Measurements from ENCODE around the gene PRDM9. TPM values are rescaled to one million over a fixed set of nuclear protein-coding genes. Genes with fewer than 3 reads are reported as not detected.

The PRDM9 gene
- total RNA-seq, 1 experiment from 2014 or later: not detected

DNA sequence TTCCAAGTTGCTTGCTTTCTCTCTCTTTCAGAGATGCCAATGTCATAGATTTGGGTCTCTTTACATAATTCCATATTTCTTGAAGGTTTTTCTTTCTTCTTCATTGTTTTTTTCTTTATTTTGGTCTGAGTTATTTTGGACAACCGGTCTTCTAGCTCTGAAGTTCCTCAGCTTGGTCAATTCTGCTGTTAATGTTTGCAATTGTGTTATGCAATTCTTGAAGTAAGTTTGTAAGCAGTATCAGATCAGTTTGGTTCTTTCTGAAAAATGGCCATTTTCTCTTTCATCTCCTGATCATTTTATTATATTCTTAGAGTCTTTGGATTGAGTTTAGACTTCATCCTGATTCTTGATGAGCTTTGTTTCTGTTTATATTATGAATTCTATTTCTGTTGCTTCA lies 16.4 kb upstream of the PRDM9 start:
- H4K20me1 ChIP-seq (ENCODE audit: control insufficient read depth, insufficient read depth, insufficient read length): no peaks in the 10 kb centered on the region
- H3K27me3 ChIP-seq (ENCODE audit: insufficient read depth, low read length): no peaks in the 10 kb centered on the region
- no peak overlapping the region for H4K5ac ChIP-seq (ENCODE audit: insufficient read length, low read depth, low read length)
- Mint-ChIP-seq H3K36me3 (ENCODE audit: insufficient read depth in 1 of 3, low read depth in 3 of 3) (peaks cover 0 to 5% (median 0%) of the 10 kb centered on the region in 3 experiments; a peak in 1 of 7 replicates), H3K4me1 (no peaks in the 10 kb centered on the region), H3K4me3 (no peak overlapping the region), H3K27ac (no peak overlapping the region), H3K9me3 (peaks cover 5 to 10% of the 10 kb centered on the region in 2 experiments; a peak in 3 of 5 replicates), H3K27me3 (ENCODE audit: low read depth) (no peaks in the 10 kb centered on the region; the same call in none of the 2 replicates)
- no peak overlapping the region for H4K8ac ChIP-seq (replicated peaks; ENCODE audit: insufficient read length, low read depth, low read length)
- no peak overlapping the region for H2BK20ac ChIP-seq (ENCODE audit: low read depth, low read length, poor library complexity, severe bottlenecking)
- H2AK5ac ChIP-seq (ENCODE audit: insufficient read length, low read length): no peak overlapping the region
- H3K14ac ChIP-seq (ENCODE audit: insufficient read depth, low read length): no peak overlapping the region
- H3K27ac ChIP-seq (ENCODE audit: insufficient read length, low read depth, low read length): no peak overlapping the region
- no peaks in the 10 kb centered on the region for H3K79me2 ChIP-seq (ENCODE audit: insufficient read depth, low read length)
- H3K4ac ChIP-seq (ENCODE audit: low read depth, low read length): no peak overlapping the region
- H3K9ac ChIP-seq (ENCODE audit: extremely low read depth, insufficient read length, low read length): no peak overlapping the region
- H3K79me1 ChIP-seq (ENCODE audit: insufficient read depth, low read depth, low read length, poor library complexity, severe bottlenecking): no peaks in the 10 kb centered on the region
- H2AFZ ChIP-seq (ENCODE audit: low read length): no peak overlapping the region
- H3K4me2 ChIP-seq (ENCODE audit: insufficient read depth, insufficient read length, low read length): no peak overlapping the region
- no peak overlapping the region for H3K23ac ChIP-seq (ENCODE audit: insufficient read length, low read depth, low read length)
- no peak overlapping the region for H2BK120ac ChIP-seq (ENCODE audit: low read depth, low read length, poor library complexity, severe bottlenecking)
- no peak overlapping the region for H2BK15ac ChIP-seq (ENCODE audit: low read depth, low read length)
- H3K56ac ChIP-seq (ENCODE audit: insufficient read length, low read depth, low read length): no peak overlapping the region
- H3T11ph ChIP-seq (ENCODE audit: low read length): no peak overlapping the region
- no peak overlapping the region for H2BK5ac ChIP-seq (ENCODE audit: insufficient read length, low read length)
- H3K9me3 ChIP-seq (ENCODE audit: control insufficient read depth, low read depth, low read length): no peaks in the 10 kb centered on the region
- H2BK12ac ChIP-seq (ENCODE audit: insufficient read length, low read depth, low read length): no peak overlapping the region
- no peak overlapping the region for H3K18ac ChIP-seq (ENCODE audit: insufficient read length, low read depth, low read length)
- TF ChIP-seq, protein P1, sequence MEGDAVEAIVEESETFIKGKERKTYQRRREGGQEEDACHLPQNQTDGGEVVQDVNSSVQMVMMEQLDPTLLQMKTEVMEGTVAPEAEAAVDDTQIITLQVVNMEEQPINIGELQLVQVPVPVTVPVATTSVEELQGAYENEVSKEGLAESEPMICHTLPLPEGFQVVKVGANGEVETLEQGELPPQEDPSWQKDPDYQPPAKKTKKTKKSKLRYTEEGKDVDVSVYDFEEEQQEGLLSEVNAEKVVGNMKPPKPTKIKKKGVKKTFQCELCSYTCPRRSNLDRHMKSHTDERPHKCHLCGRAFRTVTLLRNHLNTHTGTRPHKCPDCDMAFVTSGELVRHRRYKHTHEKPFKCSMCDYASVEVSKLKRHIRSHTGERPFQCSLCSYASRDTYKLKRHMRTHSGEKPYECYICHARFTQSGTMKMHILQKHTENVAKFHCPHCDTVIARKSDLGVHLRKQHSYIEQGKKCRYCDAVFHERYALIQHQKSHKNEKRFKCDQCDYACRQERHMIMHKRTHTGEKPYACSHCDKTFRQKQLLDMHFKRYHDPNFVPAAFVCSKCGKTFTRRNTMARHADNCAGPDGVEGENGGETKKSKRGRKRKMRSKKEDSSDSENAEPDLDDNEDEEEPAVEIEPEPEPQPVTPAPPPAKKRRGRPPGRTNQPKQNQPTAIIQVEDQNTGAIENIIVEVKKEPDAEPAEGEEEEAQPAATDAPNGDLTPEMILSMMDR (conservative IDR thresholded peaks at IDR 0.05): no peak
- no peak overlapping the region for H4K91ac ChIP-seq (ENCODE audit: insufficient read length, low read depth, low read length)
- no CpG with 5 or more reads among the region's 1 CpG for WGBS (ENCODE audit: extremely low coverage, insufficient read length, low lambda C conversion rate)
- no peaks in the 10 kb centered on the region for H3K4me1 ChIP-seq (ENCODE audit: insufficient read depth, low read length)
- DNase-seq: no peak
- H3K23me2 ChIP-seq (ENCODE audit: insufficient read length, low read depth, low read length, poor library complexity, severe bottlenecking): no peaks in the 10 kb centered on the region

Measured in H9 (cell line).